Tibial nerve (tissue), 4 donors: ENCODE data around the gene CAMK2G. TPM values are rescaled to one million over a fixed set of nuclear protein-coding genes. Genes with fewer than 3 reads are reported as not detected.

Source experiments
- DNase-seq, 2 donors: peaks; one replicate each; pipeline ENCODE4 v3.0.0-alpha.2; 2019; ENCODE audit warnings: low spot score in 2 of 2
- H3K27ac ChIP-seq, 4 donors: fragments of 200-600 bp; sonication (generic) in 3 of 4; one replicate each; pipeline ENCODE4 v1.5.1; 2017 to 2019; ENCODE audit warnings: mild to moderate bottlenecking in 1 of 4
- H3K27me3 ChIP-seq, 2 donors: fragments of 200-600 bp; sonication (generic) in 1 of 2; one replicate each; pipeline versions ENCODE4 v1.5.1 to v1.6.0; 2017 to 2019
- H3K36me3 ChIP-seq, 3 donors: fragments of 200-600 bp; sonication (generic); one replicate each; pipeline ENCODE4 v1.5.1; 2018 to 2019
- H3K4me1 ChIP-seq, 4 donors: fragments of 200-600 bp; sonication (generic) in 3 of 4; one replicate each; pipeline ENCODE4 v1.5.1; 2017 to 2019
- H3K4me3 ChIP-seq, 4 donors: fragments of 200-600 bp; sonication (generic) in 3 of 4; one replicate each; pipeline ENCODE4 v1.5.1; 2017 to 2019; ENCODE audit warnings: mild to moderate bottlenecking in 1 of 4, moderate library complexity in 1 of 4
- H3K9me3 ChIP-seq, 4 donors: fragments of 200-600 bp; sonication (generic) in 3 of 4; one replicate each; pipeline ENCODE4 v1.5.1; 2017 to 2019
- EP300 ChIP-seq, 2 donors: sonication (generic); formaldehyde crosslinking; IDR thresholded peaks; one replicate each; pipeline ENCODE4 v1.6.1; 2017; ENCODE audit warnings: antibody characterized with exemption in 2 of 2, mild to moderate bottlenecking in 1 of 2
- POLR2A ChIP-seq, 2 donors: fragments of 450-650 bp; IDR thresholded peaks; one replicate each; pipeline ENCODE4 v1.6.1; 2017; ENCODE audit warnings: antibody characterized with exemption in 2 of 2, mild to moderate bottlenecking in 2 of 2, moderate library complexity in 2 of 2
- WGBS, 2 donors: methylation state at CpG; one replicate each; pipeline ENCODE4 v1.1.5; 2018; 5-methylcytosine and 5-hydroxymethylcytosine counted together
- total RNA-seq, 4 donors: library from RNA; depleted of rRNA; stranded (reverse); fragments of >200 nt; gene quantifications; one replicate each; pipeline ENCODE4 v1.1.0, GENCODE V29; 2016
- TF ChIP-seq, protein P1 (sequence below), 5 experiments: fragments of 200-600 bp in 3 of 5; fragments of 450-650 bp in 2 of 5; sonication (generic) in 3 of 5; IDR thresholded peaks; one replicate each; pipeline ENCODE4 v1.5.1; 2016 to 2019; ENCODE audit warnings: antibody characterized with exemption in 5 of 5, mild to moderate bottlenecking in 3 of 5, moderate library complexity in 2 of 5

The CAMK2G gene
- total RNA-seq, 4 donors from 2014 or later = 26.4 to 43.5 (median 35.1) TPM

DNA sequence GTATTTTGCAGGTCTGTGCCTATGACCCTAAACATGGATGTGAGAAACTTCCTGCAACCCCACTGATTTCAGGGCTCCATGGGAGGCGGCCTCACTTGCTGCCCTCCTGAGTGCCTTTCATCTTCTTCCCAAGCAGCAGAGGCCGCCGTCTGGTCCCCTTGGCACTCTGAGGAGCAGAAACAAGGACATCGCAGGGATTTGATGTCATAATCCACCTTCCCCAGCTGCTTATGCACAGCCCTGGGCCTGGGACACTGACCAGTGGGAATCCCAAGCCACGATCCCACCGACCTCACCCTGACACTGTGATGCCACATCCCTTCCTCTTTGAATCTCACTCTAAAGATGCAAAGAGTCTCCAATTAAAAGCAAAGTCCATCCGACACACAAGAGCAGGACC lies 7.7 kb downstream of the CAMK2G start:
- DNase-seq = no peak
- Histone ChIP-seq H3K9me3 (no peaks in the 10 kb centered on the region), H3K36me3 (peaks cover 0 to 45% (median 0%) of the 10 kb centered on the region in 3 donors), H3K4me3 (no peak overlapping the region), H3K27me3 (no peaks in the 10 kb centered on the region), H3K4me1 (peaks cover 0 to 67% (median 23%) of the 10 kb centered on the region in 4 donors), H3K27ac (peak overlapping the region in 3 of 4 donors; percentile 49 to 63 (median 53))
- TF ChIP-seq, protein P1, sequence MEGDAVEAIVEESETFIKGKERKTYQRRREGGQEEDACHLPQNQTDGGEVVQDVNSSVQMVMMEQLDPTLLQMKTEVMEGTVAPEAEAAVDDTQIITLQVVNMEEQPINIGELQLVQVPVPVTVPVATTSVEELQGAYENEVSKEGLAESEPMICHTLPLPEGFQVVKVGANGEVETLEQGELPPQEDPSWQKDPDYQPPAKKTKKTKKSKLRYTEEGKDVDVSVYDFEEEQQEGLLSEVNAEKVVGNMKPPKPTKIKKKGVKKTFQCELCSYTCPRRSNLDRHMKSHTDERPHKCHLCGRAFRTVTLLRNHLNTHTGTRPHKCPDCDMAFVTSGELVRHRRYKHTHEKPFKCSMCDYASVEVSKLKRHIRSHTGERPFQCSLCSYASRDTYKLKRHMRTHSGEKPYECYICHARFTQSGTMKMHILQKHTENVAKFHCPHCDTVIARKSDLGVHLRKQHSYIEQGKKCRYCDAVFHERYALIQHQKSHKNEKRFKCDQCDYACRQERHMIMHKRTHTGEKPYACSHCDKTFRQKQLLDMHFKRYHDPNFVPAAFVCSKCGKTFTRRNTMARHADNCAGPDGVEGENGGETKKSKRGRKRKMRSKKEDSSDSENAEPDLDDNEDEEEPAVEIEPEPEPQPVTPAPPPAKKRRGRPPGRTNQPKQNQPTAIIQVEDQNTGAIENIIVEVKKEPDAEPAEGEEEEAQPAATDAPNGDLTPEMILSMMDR (IDR thresholded peaks at IDR 0.05) = no peak
- TF ChIP-seq EP300 (IDR thresholded peaks at IDR 0.05) = no peak
- no peak for TF ChIP-seq POLR2A (IDR thresholded peaks at IDR 0.05)
- 81 to 89% methylated on average over 7 of the region's 7 CpGs for WGBS, 2 donors

DNA sequence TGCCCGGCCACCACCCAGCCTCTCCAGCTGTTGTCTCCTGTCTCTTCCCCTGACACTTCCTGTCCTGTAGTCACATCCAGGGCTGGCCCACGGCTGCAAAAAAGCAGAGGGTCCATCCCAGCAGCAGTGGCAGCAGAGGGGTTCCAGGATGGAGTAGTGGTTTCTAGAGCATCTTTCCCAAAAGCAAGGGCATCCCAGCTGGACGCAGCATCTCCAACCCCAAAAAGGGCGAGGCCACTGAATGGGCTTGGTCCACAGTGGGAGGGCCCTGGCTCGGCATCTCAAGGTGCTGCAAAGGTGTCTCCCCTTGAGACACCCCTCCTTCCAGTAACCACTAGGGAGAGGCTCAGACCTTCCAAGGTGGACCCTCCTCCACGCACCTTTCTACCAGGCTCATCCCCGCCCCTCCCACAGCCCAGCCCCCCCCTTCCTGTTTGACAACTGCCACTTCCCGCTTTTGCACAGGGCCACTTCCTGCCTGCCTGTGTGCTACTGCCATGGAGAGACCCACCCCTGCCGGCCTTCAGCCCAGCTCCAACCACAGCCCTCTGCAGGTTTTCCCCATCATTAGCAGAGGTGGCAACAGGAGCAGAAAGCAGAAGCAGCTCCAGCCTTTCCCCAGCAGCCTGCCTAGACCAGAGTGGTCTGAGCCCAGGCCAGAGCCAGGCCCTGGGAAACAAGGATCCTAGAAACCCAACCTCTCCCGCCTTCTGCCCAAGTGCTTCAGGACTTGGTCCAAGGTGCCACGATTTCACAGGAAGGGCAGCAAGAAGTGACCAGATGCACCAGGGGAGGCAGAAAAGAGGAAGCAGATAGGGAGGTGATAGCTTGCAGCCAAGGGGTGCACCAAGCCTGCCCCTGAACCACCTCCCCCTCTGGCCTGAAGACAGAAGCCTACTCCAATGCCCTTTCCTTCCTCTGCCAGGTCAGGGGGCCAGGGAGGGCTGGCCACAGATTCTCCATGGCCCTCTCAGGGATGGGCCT lies 8.6 kb downstream of the CAMK2G start:
- Histone ChIP-seq H3K36me3 (peaks cover 0 to 42% (median 0%) of the 10 kb centered on the region in 3 donors), H3K4me1 (peaks cover 0 to 73% (median 22%) of the 10 kb centered on the region in 4 donors), H3K27ac (peak overlapping the region in 3 of 4 donors; percentile 47 to 63 (median 49)), H3K4me3 (peak overlapping the region in 1 of 4 donors; percentile 3), H3K9me3 (no peaks in the 10 kb centered on the region), H3K27me3 (no peaks in the 10 kb centered on the region)
- TF ChIP-seq EP300 (IDR thresholded peaks at IDR 0.05) = no peak
- TF ChIP-seq, protein P1 (IDR thresholded peaks at IDR 0.05) = no peak
- no peak for TF ChIP-seq POLR2A (IDR thresholded peaks at IDR 0.05)
- WGBS, 2 donors = 79 to 80% methylated on average over 11 of the region's 11 CpGs
- DNase-seq = no peak

- TF ChIP-seq EP300 (IDR thresholded peaks at IDR 0.05) = no peak
- TF ChIP-seq POLR2A (IDR thresholded peaks at IDR 0.05) = no peak
- TF ChIP-seq, protein P1 (IDR thresholded peaks at IDR 0.05) = no peak
- H3K9me3 ChIP-seq = no peaks in the 10 kb centered on the region
- no peak for DNase-seq
- H3K27me3 ChIP-seq = no peaks in the 10 kb centered on the region
- H3K4me1 ChIP-seq = peaks cover 0 to 80% (median 24%) of the 10 kb centered on the region in 4 donors
- H3K4me3 ChIP-seq = peak overlapping the region in 1 of 4 donors; percentile 3
- peak overlapping the region in 2 of 4 donors; percentile 47 to 49 for H3K27ac ChIP-seq
- WGBS, 2 donors = 88 to 89% methylated on average over 8 of the region's 8 CpGs
- H3K36me3 ChIP-seq = peaks cover 0 to 42% (median 0%) of the 10 kb centered on the region in 3 donors
Measured at GRCh38 chr10:73865107-73865458, 9.3 kb downstream of the CAMK2G start.

- Histone ChIP-seq H3K4me3 (no peak overlapping the region), H3K27me3 (no peaks in the 10 kb centered on the region), H3K36me3 (peaks cover 0 to 42% (median 0%) of the 10 kb centered on the region in 3 donors), H3K4me1 (peaks cover 0 to 88% (median 33%) of the 10 kb centered on the region in 4 donors), H3K9me3 (no peaks in the 10 kb centered on the region), H3K27ac (no peak overlapping the region)
- WGBS, 2 donors = 92 to 93% methylated on average over 4 of the region's 4 CpGs
- TF ChIP-seq POLR2A (IDR thresholded peaks at IDR 0.05) = no peak
- no peak for TF ChIP-seq EP300 (IDR thresholded peaks at IDR 0.05)
- TF ChIP-seq, protein P1 (IDR thresholded peaks at IDR 0.05) = no peak
- no peak for DNase-seq
Measured at GRCh38 chr10:73864229-73864628, 10.1 kb downstream of the CAMK2G start.
